Astrocyte (in vitro differentiated cells and primary cell): ENCODE data around the gene PGAM2.

Source experiments
- CTCF ChIP-seq: IDR thresholded peaks from 2 replicates; pipeline ENCODE4 v1.5.1; 2011; ENCODE audit warnings: low read depth, mild to moderate bottlenecking, inconsistent platforms, low read length, moderate library complexity; ENCODE audit not compliant: insufficient read depth
- EZH2 ChIP-seq: IDR thresholded peaks from 2 replicates; pipeline ENCODE4 v1.6.1; 2012; ENCODE audit warnings: mild to moderate bottlenecking, low read length, inconsistent platforms; ENCODE audit not compliant: insufficient read depth

- TF ChIP-seq CTCF: no peak
- no peak for TF ChIP-seq EZH2
Measured at GRCh38 chr7:44050915-44051560, 14.3 kb downstream of the PGAM2 start.
